IPS-18a (cell line): ENCODE measurements around the gene LCE1D.

Experiments
- H3K27ac ChIP-seq: one replicate; pipeline ENCODE4 v1.5.1; 2013; ENCODE audit warnings: low read length
- H3K27me3 ChIP-seq: one replicate; pipeline ENCODE4 v1.6.1; 2013; ENCODE audit warnings: mild to moderate bottlenecking, low read length; ENCODE audit not compliant: control insufficient read depth, insufficient read depth
- H3K36me3 ChIP-seq: one replicate; pipeline ENCODE4 v1.6.1; 2013; ENCODE audit warnings: low read depth, low read length; ENCODE audit not compliant: control insufficient read depth
- H3K4me1 ChIP-seq: one replicate; pipeline ENCODE4 v1.6.1; 2013; ENCODE audit warnings: low read depth, low read length; ENCODE audit not compliant: control insufficient read depth
- H3K4me3 ChIP-seq: one replicate; pipeline ENCODE4 v1.5.1; 2013; ENCODE audit warnings: low read length
- H3K9ac ChIP-seq: one replicate; pipeline ENCODE4 v1.6.1; 2013; ENCODE audit warnings: mild to moderate bottlenecking, low read length, moderate library complexity
- H3K9me3 ChIP-seq: one replicate; pipeline ENCODE4 v1.6.1; 2013; ENCODE audit warnings: low read depth, low read length; ENCODE audit not compliant: control insufficient read depth

Gene LCE1D

DNA sequence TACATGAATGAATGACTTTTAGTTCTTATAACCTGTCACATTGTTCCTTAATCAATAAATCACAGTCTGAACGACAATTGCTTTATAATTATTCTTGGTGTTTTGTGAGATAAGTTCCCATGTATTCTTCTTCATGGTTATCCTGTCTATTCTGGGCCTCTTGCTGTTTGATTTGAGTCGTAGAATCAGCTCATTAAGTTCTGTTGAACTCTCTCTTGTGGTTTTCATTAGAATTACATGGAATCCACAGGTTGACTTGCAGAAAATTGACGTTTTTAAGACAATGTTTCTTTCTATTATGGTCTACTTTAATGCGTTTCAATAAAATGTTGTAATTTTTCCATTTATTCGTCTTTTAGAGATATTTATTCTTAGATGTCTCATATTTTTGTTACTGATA is 26.8 kb downstream of the LCE1D start:
- Histone ChIP-seq H3K36me3 (no peaks in the 10 kb centered on the region), H3K4me3 (no peak overlapping the region), H3K27me3 (no peaks in the 10 kb centered on the region), H3K27ac (no peak overlapping the region), H3K9me3 (peaks cover 64% of the 10 kb centered on the region), H3K9ac (no peak overlapping the region), H3K4me1 (no peaks in the 10 kb centered on the region)

DNA sequence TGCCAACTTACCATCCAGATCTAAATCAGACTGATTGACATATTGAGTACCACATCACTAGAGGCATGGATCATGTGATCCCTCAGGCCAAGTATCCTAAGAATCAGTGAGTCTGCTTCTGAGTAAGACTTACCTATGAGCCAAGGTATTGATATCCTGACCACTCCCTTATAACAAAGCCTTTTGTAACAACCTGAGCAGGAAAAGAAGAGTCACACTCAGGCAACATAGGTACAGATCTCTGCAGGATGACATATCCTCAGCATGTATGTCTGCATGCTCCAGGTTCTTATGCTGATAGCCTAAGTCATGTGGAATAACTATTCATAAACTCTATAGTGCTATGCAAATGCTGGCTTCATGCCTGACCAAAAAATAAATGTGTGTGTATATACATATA is 28.4 kb downstream of the LCE1D start:
- peaks cover 68% of the 10 kb centered on the region for H3K9me3 ChIP-seq
- no peaks in the 10 kb centered on the region for H3K27me3 ChIP-seq
- no peaks in the 10 kb centered on the region for H3K4me1 ChIP-seq
- H3K9ac ChIP-seq, result no peak overlapping the region
- H3K27ac ChIP-seq, result no peak overlapping the region
- no peaks in the 10 kb centered on the region for H3K36me3 ChIP-seq
- H3K4me3 ChIP-seq, result no peak overlapping the region

DNA sequence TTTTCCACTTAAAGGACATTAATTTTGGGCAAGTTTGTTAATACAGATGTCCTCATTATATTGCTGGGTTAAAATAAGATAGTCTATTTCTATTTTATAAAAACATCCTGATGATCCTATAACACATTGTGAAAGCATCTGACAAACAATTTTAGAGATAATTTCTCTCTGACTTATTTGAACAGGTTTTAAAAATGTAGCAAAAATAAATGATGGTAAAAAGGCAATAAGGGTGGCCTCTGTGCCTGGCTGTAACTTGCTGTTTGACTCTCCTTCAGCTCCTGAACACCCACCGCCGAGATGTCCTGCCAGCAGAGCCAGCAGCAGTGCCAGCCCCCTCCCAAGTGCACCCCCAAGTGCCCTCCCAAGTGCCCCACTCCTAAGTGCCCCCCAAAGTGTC is 30.7 kb downstream of the LCE1D start, which contains the start of gene LCE1A:
Gene LCE1A, plus strand, starts transcription at position 301 of the 400 bp plus-strand sequence. Its CDS starts 0 bp downstream, at position 301.
- H3K27me3 ChIP-seq, result no peaks in the 10 kb centered on the region
- peaks cover 67% of the 10 kb centered on the region for H3K9me3 ChIP-seq
- no peaks in the 10 kb centered on the region for H3K36me3 ChIP-seq
- no peak within 1 kb of the TSS for H3K9ac ChIP-seq
- no peak within 1 kb of the TSS for H3K27ac ChIP-seq
- no peaks in the 10 kb centered on the region for H3K4me1 ChIP-seq
- no peak within 1 kb of the TSS for H3K4me3 ChIP-seq

DNA sequence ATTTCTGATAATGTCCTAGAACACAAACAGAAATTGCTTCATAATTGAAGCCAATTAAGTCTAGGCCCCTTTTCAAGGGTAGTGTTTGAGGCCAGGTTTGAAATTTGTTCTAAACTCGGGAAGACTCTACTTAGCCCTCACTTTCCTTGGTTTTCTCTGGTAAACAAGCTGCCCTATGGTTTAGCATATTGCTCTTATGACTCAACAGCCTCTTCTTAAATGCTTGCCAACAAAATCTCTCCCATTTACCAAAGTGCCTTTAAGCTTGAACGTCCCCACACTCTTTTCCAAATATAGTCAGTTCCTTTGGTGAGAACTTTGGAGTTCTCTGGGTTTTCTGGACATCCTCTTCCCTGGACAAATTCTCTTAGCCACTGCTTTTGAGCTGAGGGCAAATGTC is 40.3 kb downstream of the LCE1D start:
- no peaks in the 10 kb centered on the region for H3K27me3 ChIP-seq
- no peak overlapping the region for H3K27ac ChIP-seq
- no peaks in the 10 kb centered on the region for H3K4me1 ChIP-seq
- H3K4me3 ChIP-seq, result no peak overlapping the region
- peaks cover 41% of the 10 kb centered on the region for H3K9me3 ChIP-seq
- no peak overlapping the region for H3K9ac ChIP-seq
- no peaks in the 10 kb centered on the region for H3K36me3 ChIP-seq

DNA sequence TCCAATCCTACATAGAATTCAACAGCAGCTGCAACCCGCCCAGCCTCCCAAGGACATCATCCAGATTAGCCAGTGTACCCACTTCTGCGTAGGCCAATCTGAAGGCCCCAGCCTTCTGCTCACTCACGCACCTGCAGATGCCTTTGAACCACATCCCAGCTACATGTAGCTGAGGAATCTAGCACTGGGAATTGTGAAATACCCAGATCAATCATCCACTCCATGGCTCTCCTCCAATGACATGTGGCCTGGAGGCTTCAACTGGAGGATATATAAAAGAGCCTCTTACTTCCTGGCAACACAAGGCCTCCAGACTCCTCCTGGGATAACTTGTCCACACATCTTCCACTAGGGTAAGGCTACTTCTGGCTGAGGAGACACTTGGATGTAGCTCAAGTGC is 46.0 kb downstream of the LCE1D start, which contains the start of gene LCE6A:
Gene LCE6A, plus strand, starts transcription at position 301 of the 400 bp plus-strand sequence. CDS start 665 bp downstream, outside the sequence.
- H3K36me3 ChIP-seq, result no peaks in the 10 kb centered on the region
- H3K4me3 ChIP-seq, result no peak within 1 kb of the TSS
- peaks cover 69% of the 10 kb centered on the region for H3K9me3 ChIP-seq
- H3K9ac ChIP-seq, result no peak within 1 kb of the TSS
- no peaks in the 10 kb centered on the region for H3K27me3 ChIP-seq
- no peaks in the 10 kb centered on the region for H3K4me1 ChIP-seq
- H3K27ac ChIP-seq, result no peak within 1 kb of the TSS
